ENCODE data around the gene MYBPH.

MYBPH gene

GRCh38 chr1:203146537-203146936, 29.1 kb downstream of the MYBPH start:
- no peak for DNase-seq

- no peak for DNase-seq
These were observed 29.6 kb downstream of the MYBPH start for GRCh38 chr1:203146042-203146369.

GRCh38 chr1:203145321-203146041, 30.1 kb downstream of the MYBPH start:
- no peak for DNase-seq

- DNase-seq, result peak; percentile 32
These were observed 31.0 kb downstream of the MYBPH start for GRCh38 chr1:203144661-203145060.

GRCh38 chr1:203143641-203144040, 32.0 kb downstream of the MYBPH start:
- DNase-seq, result no peak

- no peak for DNase-seq
These were observed 32.8 kb downstream of the MYBPH start for GRCh38 chr1:203142684-203143408.

- no peak for DNase-seq
These were observed 33.5 kb downstream of the MYBPH start for GRCh38 chr1:203142124-203142523.

GRCh38 chr1:203140743-203141520, 34.7 kb downstream of the MYBPH start:
- no peak for DNase-seq

GRCh38 chr1:203139976-203140475, 35.6 kb downstream of the MYBPH start:
- DNase-seq, result no peak

GRCh38 chr1:203138066-203138465, 37.6 kb downstream of the MYBPH start:
- no peak for DNase-seq

- DNase-seq, result no peak
These were observed 38.3 kb downstream of the MYBPH start for GRCh38 chr1:203137324-203137723.

GRCh38 chr1:203136409-203137042, 39.1 kb downstream of the MYBPH start:
- no peak for DNase-seq

GRCh38 chr1:203135636-203136305, 39.9 kb downstream of the MYBPH start:
- DNase-seq, result peak; percentile 23

- no peak for DNase-seq
These were observed 41.5 kb downstream of the MYBPH start for GRCh38 chr1:203133970-203134725.

- no peak for DNase-seq
These were observed 44.0 kb downstream of the MYBPH start for GRCh38 chr1:203131548-203132200.

GRCh38 chr1:203130358-203130985, 45.2 kb downstream of the MYBPH start:
- no peak for DNase-seq

- DNase-seq, result no peak
These were observed 46.0 kb downstream of the MYBPH start for GRCh38 chr1:203129501-203130231.

GRCh38 chr1:203128716-203129500, 46.7 kb downstream of the MYBPH start:
- no peak for DNase-seq

GRCh38 chr1:203128431-203128715, 47.3 kb downstream of the MYBPH start:
- DNase-seq, result no peak
